Loucy (cell line): ENCODE results near the gene GPHA2.

Source experiments
- CTCF ChIP-seq: fragments of 200-600 bp; sonication (generic); conservative IDR thresholded peaks from 2 replicates; pipeline ENCODE4 v1.5.1; 2014; ENCODE audit warnings: mild to moderate bottlenecking, antibody characterized with exemption, low read length
- EZH2phosphoT487 ChIP-seq: fragments of 200-600 bp; IDR thresholded peaks from 2 replicates; pipeline ENCODE4 v1.6.1; 2018; ENCODE audit warnings: antibody characterized with exemption, mild to moderate bottlenecking, moderate library complexity, borderline replicate concordance

GRCh38 chr11:64887757-64888405 is 47.8 kb downstream of the GPHA2 start:
- TF ChIP-seq CTCF (peak; percentile 76), EZH2phosphoT487 (no peak)
